Hematopoietic multipotent progenitor cell treated with erythropoietin and hydrocortisone succinate and interleukin-3 and kit ligand, for 6 days (in vitro differentiated cells): ENCODE data around the gene GLT6D1.

Experiments used
- DNase-seq: peaks from one replicate; pipeline ENCODE4 v3.0.0-alpha.2; 2015

The GLT6D1 gene

DNA sequence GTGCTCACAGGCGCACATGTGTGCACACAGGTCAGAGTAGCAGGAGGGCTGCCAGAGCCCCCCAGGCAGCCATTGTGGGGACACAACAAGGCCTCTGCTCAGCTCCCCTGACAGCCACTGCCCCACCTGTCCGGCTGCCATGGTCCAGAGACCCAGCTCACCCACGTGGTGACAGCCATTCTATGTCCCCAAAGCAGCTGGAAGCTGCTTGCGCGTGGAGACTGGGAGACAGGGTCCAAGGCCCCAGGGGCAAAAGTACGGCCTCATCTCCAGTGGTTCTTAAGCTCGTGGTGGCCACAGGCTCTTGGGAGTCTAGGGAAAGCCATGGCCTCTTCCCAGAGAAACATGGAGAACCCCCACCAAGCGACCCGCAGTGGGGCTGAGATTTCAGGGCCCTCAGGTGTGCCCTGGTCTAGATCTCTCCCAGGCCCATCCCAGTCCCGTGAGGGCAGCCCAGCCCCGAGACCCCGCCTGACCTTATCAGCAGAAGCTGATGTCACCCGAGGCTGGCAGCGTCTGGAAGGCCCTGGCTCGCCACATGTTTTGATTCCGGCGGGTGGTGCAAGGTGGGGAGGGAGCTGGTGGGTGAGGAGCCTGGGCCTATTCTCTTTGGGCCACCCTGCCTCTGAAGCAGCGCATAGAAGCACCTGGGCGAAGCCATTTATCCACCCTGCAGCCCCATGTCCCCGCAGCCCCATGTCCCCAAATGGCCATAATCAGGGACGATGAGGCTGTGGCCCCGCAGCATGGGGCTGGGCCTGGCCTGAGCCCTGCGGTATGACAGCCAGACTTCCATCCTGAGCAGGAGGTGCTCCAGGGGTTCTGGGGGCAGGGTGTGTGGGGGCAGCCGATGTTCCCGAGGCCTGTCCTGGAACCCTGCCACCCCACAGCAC, 31.7 kb downstream of the GLT6D1 start:
- no peak for DNase-seq

GRCh38 chr9:135606885-135607259, 32.5 kb downstream of the GLT6D1 start:
- DNase-seq, result no peak

GRCh38 chr9:135605238-135605781, 34.0 kb downstream of the GLT6D1 start:
- no peak for DNase-seq

GRCh38 chr9:135604437-135605237, 34.7 kb downstream of the GLT6D1 start:
- DNase-seq, result no peak

DNA sequence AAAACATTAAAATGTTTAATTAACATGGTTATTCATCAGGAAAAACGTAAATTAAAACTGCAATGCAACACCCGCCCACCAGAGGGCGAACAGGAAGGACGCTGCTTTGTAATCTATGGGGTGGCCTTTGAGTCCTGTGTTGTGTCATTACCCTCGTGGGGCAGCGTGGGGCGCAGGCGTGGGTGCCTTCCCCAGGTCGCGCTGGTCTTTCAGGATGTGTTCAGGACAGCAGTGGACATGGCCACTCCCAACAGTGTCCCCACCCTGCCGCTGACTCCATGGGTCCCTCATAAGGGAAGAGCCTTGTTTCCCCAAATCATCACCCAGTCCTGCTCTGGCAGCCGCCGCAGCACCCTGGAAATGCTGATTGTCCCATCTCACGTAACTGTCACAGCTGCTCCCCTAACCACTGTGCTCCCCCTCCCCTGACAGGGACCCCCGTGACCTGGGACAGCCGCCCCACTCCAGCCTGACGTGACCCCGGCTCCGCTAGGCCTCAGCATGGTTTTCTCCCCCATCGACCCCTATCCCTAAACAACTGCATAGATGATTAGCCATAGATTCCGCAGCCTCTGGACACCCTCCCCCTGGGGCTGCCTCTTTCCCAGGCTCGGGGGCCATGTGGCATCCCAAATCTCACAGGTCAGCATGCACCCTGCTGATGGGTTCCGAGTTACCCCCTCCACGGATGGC, 36.4 kb downstream of the GLT6D1 start:
- peak; percentile 69 for DNase-seq

DNA sequence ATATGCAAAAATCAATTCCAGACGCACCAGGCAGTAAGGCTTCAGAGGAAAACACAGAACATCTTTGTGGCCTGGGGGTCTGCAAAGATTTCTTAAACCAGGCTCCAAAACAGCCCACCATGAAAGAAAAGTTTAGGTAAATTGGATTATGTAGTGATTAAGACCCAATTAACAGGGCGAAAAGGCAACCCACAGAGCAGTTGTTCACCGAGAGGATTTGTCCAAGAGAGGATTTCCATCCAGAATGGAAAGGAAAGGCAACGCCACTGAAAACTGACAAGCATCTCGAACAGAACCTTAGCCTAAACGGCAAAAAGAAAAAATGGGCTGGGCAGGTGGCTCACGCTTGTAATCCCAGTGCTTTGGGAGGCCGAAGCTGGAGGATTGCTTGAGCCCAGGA, 37.4 kb downstream of the GLT6D1 start:
- no peak for DNase-seq

GRCh38 chr9:135600296-135600817, 39.0 kb downstream of the GLT6D1 start:
- DNase-seq, result no peak

DNA sequence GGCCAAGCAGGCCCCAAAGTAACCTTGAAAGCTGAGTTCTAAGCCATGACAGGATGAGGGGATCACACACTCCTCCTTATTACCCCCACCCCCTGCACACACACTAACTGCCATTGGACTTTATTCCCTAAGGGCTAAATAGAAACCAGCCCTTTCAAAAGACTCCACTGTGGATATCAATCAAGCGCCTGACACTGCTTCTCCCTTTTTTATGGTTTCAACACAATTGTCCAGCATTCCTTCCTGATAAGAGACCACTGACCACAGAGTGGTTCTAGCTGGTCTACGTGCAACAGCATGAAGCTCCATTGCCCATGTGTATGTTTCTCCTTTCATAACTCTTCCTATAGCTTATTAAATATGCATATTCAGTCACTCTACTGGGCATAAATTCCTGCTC, 43.1 kb downstream of the GLT6D1 start:
- no peak for DNase-seq

- DNase-seq, result no peak
Observed at GRCh38 chr9:135592625-135593024, 46.7 kb downstream of the GLT6D1 start.

- no peak for DNase-seq
Observed at GRCh38 chr9:135592331-135592590, 47.1 kb downstream of the GLT6D1 start.

GRCh38 chr9:135591506-135592330, 47.6 kb downstream of the GLT6D1 start:
- no peak for DNase-seq

GRCh38 chr9:135590486-135591079, 48.8 kb downstream of the GLT6D1 start:
- no peak for DNase-seq

GRCh38 chr9:135589596-135590485, 49.5 kb downstream of the GLT6D1 start:
- no peak for DNase-seq

DNA sequence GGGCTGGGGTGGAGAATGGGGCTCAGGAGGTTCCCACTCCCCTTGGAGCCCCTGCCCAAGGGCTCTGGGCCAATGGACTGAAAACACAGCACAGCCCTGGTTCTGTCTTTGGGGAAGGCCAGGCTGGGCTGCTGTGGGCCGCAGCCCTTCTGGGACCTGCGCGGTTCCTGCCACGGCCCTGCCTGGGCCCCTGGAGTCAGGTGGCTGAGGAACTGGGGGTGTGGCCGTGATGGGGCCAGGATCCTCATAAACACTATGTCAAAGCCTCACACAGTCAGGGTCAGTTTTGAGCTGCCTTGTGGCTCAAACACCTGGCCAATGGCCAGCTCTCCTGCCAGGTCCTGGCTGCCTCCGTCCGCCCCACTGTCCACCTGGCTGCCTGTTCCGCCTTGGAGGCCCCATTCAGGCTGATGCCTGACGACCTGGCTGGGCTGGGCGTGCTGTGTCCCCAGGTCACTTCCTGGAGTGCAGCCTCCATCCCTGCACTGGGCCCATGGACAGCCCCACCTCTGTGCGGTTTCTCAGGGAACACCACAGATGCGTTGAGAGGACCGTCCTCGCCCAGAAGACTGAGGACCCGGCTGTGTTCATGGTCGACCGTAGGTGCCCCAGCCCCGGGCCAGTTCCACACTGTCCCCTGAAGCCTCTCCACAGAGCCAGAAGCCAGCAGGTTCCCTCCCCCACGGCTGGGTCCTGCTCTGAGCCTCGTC, 50.3 kb downstream of the GLT6D1 start:
- DNase-seq, result no peak

GRCh38 chr9:135588371-135588770, 51.0 kb downstream of the GLT6D1 start:
- no peak for DNase-seq

DNA sequence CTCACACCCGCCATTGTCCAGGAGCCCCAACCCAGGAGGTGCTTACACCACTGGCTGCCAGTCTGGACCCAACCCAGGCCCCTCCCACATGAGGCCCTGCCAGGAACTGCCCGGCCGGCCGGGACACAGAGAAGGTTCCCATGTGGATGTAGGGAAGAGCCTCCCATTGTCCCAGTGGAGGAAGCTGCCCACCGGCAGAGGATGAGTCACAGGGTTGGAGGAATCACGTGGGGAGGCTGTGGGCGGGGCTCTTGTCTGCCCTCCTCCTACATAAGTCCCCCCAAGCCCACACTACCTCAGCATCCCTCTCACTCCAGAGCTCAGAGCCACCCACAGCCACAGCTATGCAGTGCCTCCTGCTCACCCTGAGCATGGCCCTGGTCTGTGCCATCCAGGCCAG, 51.7 kb downstream of the GLT6D1 start:
- DNase-seq, result no peak

GRCh38 chr9:135586601-135587109, 52.7 kb downstream of the GLT6D1 start:
- no peak for DNase-seq

DNA sequence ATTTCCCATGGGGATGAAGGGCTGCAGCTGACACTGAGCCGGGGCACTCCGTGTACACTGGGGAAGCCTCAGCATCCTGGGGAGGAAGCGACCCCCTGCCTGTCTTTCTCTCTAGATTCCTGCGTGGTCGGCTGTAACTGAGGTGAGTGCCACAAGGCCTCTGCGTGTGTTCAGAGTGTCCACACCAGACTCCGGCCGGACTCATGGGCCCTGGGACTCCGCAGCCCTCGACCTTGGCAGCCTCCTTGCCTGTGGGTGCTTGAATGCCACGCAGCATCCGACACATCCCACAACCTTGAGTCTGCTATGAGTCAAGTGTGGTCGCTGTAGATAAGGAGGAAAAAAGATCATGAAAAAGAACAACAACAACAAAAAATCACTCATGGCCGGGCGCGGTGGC, 54.4 kb downstream of the GLT6D1 start:
- no peak for DNase-seq

DNA sequence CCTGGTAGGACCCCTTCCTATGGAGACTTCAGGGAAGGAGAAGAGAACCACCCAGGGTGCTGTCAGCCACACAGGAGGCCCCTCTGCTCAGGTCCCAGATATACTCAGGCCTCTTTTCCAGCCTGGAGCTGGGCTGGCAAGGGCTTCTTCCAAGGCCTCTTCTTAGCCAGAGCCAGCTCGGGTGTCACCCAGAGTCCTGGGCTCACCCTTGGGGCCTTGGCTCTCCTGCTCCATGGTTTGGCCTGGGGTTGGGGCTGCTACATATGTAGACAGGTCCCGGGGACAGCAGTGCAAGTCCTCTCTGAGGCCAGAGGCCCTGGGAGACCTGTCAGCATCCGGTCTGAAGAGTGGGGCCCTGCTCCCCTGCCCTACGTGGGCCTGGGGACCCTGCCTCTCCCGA, 55.0 kb downstream of the GLT6D1 start:
- DNase-seq, result no peak

GRCh38 chr9:135583688-135584011, 55.7 kb downstream of the GLT6D1 start:
- no peak for DNase-seq
